Fibroblast of lung (primary cell): ENCODE results near the gene SEMA6B.

Experiments
- CTCF ChIP-seq, 2 donors: IDR thresholded peaks in 1 of 2; conservative IDR thresholded peaks in 1 of 2; 1 replicate in 1 of 2; 2 replicates in 1 of 2; pipeline ENCODE4 v1.5.1; 2011 to 2012; ENCODE audit warnings: low read length in 2 of 2, control low read depth in 1 of 2, inconsistent platforms in 1 of 2, low read depth in 1 of 2, mild to moderate bottlenecking in 1 of 2
- EZH2 ChIP-seq: IDR thresholded peaks from 2 replicates; pipeline ENCODE4 v1.5.1; 2012; ENCODE audit warnings: low read length, control low read depth, mild to moderate bottlenecking; ENCODE audit errors: missing control alignments

DNA sequence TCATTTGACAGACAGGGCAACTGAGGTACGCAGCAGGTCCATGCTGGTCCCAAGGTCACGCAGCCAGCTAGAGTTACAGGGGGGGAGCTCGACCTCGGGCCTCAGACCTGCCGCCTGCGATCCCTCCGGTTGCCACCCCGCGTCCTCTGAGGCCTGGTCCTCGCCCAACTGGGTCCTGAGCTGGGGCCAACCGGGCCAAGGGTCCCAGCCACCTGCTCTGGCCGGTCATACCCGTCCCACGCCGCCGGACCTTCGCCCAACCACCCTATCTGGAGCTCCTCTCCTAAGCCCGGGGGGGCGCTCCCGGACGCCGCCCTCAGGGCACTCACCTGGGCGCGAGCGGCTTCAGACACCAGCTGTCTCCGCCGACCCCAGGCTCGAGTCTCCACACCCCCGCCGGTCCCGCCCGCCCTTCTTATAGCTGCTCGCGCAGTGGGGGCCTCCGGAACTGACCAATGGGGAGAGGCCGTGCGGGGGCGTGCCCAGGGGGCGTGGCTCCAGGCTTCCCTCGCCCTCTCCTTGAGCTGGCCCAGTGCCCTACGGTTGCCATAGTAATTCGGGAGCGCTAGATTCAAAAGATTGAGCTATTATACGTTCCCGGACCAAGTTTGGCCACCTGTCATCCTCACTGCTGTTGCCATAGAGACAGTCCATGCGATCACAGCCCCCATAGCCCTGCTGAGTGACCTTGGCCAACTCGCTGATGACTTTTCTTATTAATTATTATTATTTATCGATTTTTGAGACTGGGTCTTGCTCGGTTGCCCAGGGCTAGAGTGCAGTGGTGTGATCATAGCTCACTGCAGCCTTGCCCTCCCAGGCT, 24.4 kb downstream of the SEMA6B start, which contains the start of gene PLIN5:
- no peak for TF ChIP-seq CTCF (conservative IDR thresholded peaks at IDR 0.05 in 1 of 2, IDR thresholded peaks at IDR 0.05 in 1 of 2; ENCODE audit: low read depth in 1 of 2, low read length in 2 of 2)
- TF ChIP-seq EZH2: no peak
